T47D (cell line): Measurements from ENCODE around the gene SALL1.

Source experiments
- DNase-seq, 2 experiments: peaks; one replicate each; pipeline versions ENCODE4 v3.0.0 to v3.0.0-alpha.2; 2011 to 2012; ENCODE audit warnings: low read depth in 1 of 2, low spot score in 1 of 2
- JUND ChIP-seq: IDR thresholded peaks from 2 replicates; pipeline ENCODE4 v1.6.1; 2012; ENCODE audit warnings: low read depth
- in situ Hi-C: cut with HindIII; loops from 2 replicates; pipeline ENCODE4 v1.10.0; 2016; ENCODE audit warnings: low sequenced_read_pairs, low pct_unique_long_range_greater_than_20kb

The SALL1 gene

DNA sequence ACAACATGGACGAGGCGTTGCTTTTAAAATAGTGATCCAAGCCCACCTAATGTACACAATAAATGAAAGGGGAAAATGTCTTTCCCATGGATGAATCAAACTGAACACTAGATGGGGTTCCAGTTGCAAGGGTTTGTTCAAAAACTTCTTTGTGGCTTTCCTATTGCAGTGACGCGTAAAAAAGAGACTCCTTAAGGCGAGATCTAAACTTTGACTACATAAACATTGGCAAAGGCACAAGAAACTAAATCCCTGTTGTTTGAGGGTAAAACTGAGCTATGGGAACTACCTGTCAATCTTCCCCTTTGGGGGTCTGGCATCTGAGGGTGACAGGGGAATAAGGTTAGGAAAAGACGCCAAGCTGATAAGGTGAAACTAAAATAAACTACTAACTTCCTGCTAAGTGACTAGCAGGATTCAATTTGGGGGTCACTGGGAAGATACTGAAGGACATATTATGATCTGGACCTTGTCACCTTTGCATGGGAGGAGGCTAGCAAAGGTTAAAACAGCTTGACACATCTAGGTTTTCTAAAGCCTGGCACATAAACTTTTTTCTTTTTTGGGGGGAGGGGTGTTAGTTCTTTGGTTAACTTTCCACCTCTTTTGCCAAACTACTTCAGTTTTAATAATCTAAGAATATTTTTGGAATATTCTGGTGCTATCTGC, 4.7 kb downstream of the SALL1 start:
- in situ Hi-C loops, result no loop called here
- TF ChIP-seq JUND, result no peak

DNA sequence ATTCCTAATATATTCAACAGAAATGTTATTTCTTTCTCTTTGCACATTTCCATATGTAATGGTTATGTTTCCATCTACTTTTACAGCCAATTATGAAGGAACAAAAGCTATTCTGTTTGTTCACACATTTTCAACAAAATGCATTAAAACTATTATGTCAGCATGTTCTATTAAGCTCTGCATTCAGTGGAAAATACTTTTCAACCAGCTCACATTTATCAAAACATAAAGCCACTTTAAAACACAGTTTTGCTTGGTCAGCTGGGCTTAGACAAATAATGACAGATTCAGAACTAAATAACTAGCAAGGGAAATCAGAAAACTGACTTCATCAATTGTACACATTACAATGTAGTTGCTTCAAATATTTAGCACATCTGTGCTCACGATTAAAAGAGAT, 6.9 kb downstream of the SALL1 start:
- DNase-seq, result no peak
- in situ Hi-C loops, result no loop called here
- no peak for TF ChIP-seq JUND

More for the DNA sequence above, 4.7 kb downstream of the SALL1 start:
- DNase-seq, result no peak

DNA sequence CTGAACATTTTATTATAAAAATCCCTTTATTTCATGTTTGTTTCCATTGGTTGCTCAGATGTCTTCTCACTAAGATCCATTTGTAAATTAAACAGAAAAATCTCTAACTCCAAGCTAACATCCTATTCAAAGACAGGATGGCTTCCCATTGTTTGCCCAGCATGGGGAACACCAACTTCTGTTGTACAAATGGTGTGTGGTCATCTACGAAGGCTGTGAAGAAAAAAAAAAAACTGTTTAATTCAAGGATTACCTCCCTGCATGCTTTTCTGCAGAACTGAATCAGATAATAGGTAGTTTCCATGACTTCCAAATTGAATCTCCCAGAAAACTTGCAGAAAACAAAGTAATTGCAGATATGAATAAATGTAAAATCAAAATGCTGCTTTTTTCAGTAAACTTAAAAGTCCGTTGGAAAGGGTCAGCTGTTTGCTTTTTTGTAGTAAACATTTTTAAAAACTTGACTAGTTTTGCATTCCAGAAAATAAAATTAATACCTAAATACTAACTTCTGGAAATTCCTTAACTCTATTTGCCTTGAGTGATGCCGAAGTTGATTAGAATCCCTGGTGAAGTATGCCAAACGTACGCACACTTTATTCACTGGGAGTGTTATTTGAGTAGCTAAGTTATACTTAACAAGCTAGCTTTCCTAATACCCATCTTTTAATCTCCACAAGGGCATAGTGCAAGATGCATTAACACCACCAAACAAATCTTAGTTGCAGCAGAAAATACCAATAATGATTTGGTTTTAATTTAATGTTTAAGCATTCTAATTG, 7.7 kb downstream of the SALL1 start:
- DNase-seq, result no peak
- TF ChIP-seq JUND, result no peak
- in situ Hi-C loops, result no loop called here

DNA sequence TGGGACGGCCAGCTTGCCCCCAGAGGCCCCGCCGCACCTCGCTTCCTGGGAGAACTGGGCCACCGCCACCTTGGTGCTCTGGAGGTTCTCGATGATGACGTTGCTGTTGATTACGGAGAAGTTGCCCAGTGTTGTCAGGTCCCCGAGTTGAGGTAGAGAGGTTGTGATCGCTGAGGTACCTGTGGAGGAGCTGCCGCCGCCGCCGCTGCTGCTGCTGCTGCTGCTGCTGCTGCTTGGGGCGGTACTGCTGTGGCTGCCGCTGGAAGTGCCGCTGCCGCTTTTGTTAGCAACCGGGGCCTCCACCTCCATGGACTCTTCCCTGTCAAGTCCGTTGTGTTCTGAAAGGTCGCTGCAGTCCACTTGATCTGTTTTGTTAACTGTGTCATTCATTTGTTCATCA, 9.5 kb downstream of the SALL1 start:
- in situ Hi-C loops, result no loop called here
- DNase-seq, result no peak
- no peak for TF ChIP-seq JUND

DNA sequence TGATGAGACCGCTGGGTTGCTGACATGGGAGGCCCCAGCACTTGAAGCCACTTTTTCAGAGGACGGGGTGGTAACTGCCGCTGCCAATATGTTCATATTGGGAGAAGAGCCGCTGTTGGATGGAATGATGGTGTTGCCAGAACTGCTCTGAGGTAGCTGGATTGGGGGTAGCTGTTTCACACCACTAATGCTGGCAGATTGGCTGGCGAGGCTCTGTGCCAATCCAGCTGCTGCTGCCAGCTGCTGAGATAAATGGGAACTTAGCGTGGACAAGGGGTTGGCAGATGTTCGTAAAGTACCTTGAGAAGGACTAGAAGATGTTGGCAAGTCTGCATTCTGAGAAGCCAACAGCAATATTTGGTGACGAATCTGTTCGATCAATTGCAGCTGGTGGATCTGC, 10.0 kb downstream of the SALL1 start:
- no peak for TF ChIP-seq JUND
- in situ Hi-C loops, result no loop called here
- DNase-seq, result no peak

DNA sequence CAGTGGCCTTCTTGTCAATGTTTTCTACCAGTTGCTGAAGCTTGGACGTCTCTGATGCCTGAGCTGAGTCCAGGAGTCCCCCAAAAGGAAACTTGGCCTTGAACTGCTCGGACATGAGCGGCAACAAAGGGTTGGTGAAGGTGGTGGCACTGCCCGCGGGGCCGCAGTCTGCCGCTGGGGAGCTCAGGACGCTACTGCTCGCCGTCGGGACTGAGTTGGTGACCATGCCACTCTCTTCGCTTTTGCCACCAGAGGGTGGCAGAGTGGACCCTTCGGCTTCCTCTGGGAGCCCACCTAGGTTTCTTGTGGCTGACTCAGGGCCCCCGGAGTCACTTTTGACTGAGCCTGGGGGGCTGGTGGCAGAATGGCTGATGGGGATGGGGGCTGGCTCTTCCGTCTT, 11.0 kb downstream of the SALL1 start:
- DNase-seq, result no peak
- in situ Hi-C loops, result no loop called here

DNA sequence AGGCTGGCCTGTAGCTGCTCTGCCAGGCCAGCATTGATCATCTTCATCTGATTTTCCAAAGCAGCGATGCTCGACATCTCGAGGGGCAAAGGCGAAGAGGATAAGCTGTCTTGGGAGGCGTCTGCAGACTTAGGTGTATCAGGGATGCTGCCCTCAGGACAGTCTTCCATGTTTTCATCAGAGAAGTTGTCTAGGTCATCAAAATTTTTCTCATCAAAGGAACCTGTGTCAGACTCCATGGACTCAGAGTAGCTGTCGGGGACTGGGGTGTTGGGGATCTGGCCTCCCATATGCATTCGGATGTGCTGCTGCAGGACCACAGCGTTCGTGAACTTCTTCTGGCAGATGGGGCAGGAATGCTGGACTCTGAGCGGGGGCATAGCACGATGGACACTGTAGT, 11.5 kb downstream of the SALL1 start:
- in situ Hi-C loops, result no loop called here
- DNase-seq, result no peak
- no peak for TF ChIP-seq JUND

More for the DNA sequence above, 11.0 kb downstream of the SALL1 start:
- no peak for TF ChIP-seq JUND

DNA sequence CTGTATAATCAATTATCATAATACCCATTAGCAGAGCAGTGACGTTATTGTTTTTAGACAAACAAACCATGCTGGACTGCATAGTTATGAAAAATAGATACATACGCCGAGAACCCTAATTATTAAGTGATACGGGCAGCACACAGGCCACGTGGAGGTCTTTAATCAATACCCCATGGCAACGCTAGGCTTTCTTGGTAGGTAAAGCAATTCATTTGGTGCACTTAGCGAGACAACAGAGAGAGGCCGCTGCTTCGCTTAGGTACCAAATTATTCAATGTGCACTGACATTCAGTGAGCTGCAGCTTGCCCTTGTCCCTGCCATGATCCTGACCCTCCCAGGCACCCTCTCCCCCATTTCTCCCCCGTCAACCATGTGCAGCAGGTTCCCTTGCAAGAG, 12.9 kb downstream of the SALL1 start:
- no peak for TF ChIP-seq JUND
- in situ Hi-C loops, result no loop called here
- DNase-seq, result no peak

DNA sequence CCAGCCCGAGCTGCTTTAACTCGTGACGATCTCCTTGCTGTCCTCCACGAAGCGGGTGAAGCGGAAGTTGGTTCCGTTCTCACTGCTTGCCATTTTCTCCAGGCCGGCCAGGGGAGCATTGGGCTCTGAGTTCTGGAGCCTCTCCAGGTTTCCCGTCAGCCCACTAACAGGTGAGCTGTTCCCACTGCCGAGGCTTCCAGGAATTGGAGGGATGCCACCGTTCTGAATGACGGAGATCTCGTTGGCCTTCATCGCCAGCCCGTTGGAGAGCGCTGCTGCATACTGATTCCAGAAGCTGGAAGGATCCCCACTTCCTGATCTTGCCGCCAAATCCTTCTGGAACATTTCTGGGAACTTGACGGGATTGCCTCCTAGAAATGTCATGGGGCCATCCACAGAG, 14.0 kb downstream of the SALL1 start:
- in situ Hi-C loops, result no loop called here
- no peak for TF ChIP-seq JUND
- no peak for DNase-seq

DNA sequence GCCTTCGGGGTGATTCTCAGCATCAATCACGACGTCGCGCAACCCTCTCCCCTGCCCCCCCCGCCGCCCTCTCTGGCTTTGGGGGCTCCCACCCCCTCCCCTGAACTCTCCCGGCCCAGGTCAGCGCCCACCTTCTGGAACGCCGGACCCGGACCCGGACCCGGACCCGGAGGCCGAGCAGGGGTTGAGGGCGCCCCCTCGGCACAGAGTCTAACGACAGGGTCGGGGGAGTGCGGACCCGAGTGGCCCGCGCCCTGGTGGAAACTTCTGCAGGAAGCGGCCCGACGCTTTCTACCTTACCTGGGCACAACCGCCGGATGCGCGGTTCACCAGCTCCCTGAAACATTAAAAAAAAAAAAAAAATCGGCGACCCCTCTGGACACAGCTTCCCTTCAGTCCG, 16.2 kb downstream of the SALL1 start:
- DNase-seq, result no peak
- in situ Hi-C loops, result no loop called here
- TF ChIP-seq JUND, result no peak

DNA sequence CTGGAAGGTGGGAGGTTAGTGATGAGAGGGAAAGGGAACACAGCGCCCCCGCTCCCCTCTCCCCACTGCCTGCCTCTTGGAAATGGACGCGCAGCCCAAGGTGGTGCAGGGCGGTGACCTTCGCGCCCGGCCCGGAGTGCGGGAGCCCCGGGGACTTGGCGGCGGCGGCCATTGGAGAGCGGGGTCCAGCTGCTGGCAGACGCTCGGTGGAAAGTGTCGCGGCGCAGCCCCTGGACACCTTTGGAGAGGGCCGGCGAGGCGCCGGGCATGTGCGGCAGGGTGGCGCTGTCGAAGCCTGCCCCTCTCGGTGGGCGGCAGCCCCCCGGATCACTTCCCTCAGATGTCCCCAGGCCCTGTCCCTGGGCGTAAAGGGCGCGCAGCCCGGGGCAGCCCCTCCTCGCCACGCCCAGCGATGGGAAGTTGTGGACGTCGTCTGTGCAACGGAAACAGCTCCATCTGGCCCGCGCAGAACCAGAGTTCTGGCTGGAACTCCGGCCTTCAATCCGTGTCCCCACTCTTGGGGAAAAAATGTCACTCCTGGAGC, 16.7 kb downstream of the SALL1 start:
- no peak for TF ChIP-seq JUND
- DNase-seq, result no peak
- in situ Hi-C loops, result no loop called here

DNA sequence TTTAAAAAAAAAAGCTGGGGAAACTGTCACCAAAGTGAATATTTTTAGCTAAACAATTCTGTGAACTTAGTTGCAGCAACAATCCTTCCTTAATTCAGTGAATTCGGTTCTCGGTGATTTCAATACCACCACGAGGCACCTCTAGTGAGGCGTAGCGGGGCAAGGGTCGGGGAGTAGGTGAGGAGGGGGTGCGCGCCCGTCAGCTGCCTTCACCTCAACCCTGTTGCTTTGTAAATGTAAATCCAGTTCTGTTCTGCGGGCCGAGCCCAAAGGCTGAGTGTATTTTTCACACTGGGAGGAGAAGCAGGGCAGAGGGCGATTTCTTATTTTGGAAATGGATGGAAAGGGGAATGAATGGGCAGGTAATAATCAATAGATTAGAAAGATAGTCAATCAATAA, 17.4 kb downstream of the SALL1 start:
- TF ChIP-seq JUND, result no peak
- no peak for DNase-seq
- in situ Hi-C loops, result no loop called here

DNA sequence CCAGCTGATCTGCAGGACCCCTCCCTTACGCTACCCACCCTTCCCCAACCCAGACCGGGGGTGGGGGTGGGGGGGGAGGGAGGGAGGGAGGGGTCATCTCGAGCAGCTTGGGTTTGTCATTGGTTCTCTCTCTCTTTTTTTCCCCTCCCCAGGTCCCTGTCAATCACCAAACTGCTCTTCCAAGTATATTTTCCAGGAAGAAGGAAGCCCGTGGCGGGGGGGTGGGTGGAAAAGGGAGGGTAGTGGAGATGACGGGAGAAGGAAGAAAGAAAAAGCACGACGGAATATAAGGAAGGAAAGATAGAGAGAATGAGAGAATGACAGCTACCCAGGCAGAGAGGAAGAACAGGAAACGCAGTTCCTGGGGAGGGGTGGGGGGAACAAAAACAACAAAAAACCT, 17.9 kb downstream of the SALL1 start:
- TF ChIP-seq JUND, result no peak
- DNase-seq, result no peak
- in situ Hi-C loops, result no loop called here
